ENCODE measurements around the gene CENPV.

GRCh38 chr17:16361874-16362273 is 8.6 kb upstream of the CENPV start:
- TF ChIP-seq CTCF (IDR thresholded peaks at IDR 0.05; ENCODE audit: insufficient read depth, low read depth, low read length) (no peak), EZH2 (IDR thresholded peaks at IDR 0.05; ENCODE audit: insufficient read depth, low read length) (no peak)
